Lung (tissue), 12 donors: ENCODE data around the gene DNAJC10. TPM values are rescaled to one million over a fixed set of nuclear protein-coding genes. Genes with fewer than 3 reads are reported as not detected.

ENCODE experiments used
- ATAC-seq: fragments of 200-7000 bp; cut with Tn5 transposase; one replicate; pipeline ENCODE4 v1.9.1; 2020; ENCODE audit warnings: moderate number of reproducible peaks; ENCODE audit not compliant: insufficient read depth, low FRiP score
- DNase-seq, 3 donors: peaks; one replicate each; pipeline ENCODE4 v3.0.0-alpha.2; 2013 to 2017
- H3K27ac ChIP-seq, 2 donors: one replicate each; pipeline ENCODE4 v1.5.1; 2013; ENCODE audit warnings: mild to moderate bottlenecking in 2 of 2, moderate library complexity in 2 of 2, control low read depth in 1 of 2, inconsistent platforms in 1 of 2, low read depth in 1 of 2, low read length in 1 of 2
- H3K27me3 ChIP-seq, 3 donors: one replicate each; pipeline ENCODE4 v1.5.1; 2013; ENCODE audit warnings: low read length in 2 of 3; ENCODE audit not compliant: control insufficient read depth in 3 of 3, insufficient read depth in 3 of 3
- H3K36me3 ChIP-seq, 4 donors: one replicate each; pipeline ENCODE4 v1.5.1; 2013; ENCODE audit warnings: low read length in 4 of 4, mild to moderate bottlenecking in 1 of 4, moderate library complexity in 1 of 4; ENCODE audit not compliant: control insufficient read depth in 4 of 4, insufficient read depth in 4 of 4
- H3K4me1 ChIP-seq, 5 donors: one replicate each; pipeline ENCODE4 v1.5.1; 2013; ENCODE audit warnings: low read length in 5 of 5, mild to moderate bottlenecking in 2 of 5, moderate library complexity in 1 of 5; ENCODE audit not compliant: control insufficient read depth in 5 of 5, insufficient read depth in 5 of 5
- H3K4me3 ChIP-seq: one replicate; pipeline ENCODE4 v1.5.1; 2013; ENCODE audit warnings: mild to moderate bottlenecking, control low read depth, moderate library complexity
- H3K9ac ChIP-seq, 2 donors: one replicate each; pipeline ENCODE4 v1.5.1; 2013; ENCODE audit warnings: low read length in 2 of 2, control low read depth in 1 of 2; ENCODE audit not compliant: insufficient read depth in 1 of 2
- H3K9me3 ChIP-seq, 4 donors: one replicate each; pipeline ENCODE4 v1.5.1; 2013; ENCODE audit warnings: low read length in 3 of 4, mild to moderate bottlenecking in 1 of 4, moderate library complexity in 1 of 4; ENCODE audit not compliant: control insufficient read depth in 4 of 4, insufficient read depth in 3 of 4
- CTCF ChIP-seq: IDR thresholded peaks from 2 replicates; pipeline ENCODE4 v1.5.1; 2012; ENCODE audit warnings: mild to moderate bottlenecking; ENCODE audit errors: control extremely low read depth, extremely low read depth
- WGBS, 2 donors: extraction: QIAGEN DNeasy Blood & Tissue Kit; methylation state at CpG; one replicate each; pipeline ENCODE4 v1.1.7; 2013; 5-methylcytosine and 5-hydroxymethylcytosine counted together
- polyA plus RNA-seq, 2 donors: library from polyadenylated mRNA; stranded (reverse); fragments of 200-250 nt; gene quantifications; one replicate each; pipeline ENCODE4 v1.2.1, GENCODE V29; 2013
- total RNA-seq, 2 donors: library from RNA; depleted of rRNA in 1 of 2; stranded (reverse); fragments of >200 nt in 1 of 2; gene quantifications; one replicate each; pipeline ENCODE4 v1.2.1, GENCODE V29; 2014 to 2021
- donor health status: control.
- donor health status: control.
- donor health status: Bipolar disorder and iron deficiency.
- donor health status: healthy.
- donor health status: DM: yes; HTN: yes; CAD: no.

Gene DNAJC10
- total and polyA plus RNA-seq, 4 donors = 24.6 to 131 (median 58.8) TPM

DNA sequence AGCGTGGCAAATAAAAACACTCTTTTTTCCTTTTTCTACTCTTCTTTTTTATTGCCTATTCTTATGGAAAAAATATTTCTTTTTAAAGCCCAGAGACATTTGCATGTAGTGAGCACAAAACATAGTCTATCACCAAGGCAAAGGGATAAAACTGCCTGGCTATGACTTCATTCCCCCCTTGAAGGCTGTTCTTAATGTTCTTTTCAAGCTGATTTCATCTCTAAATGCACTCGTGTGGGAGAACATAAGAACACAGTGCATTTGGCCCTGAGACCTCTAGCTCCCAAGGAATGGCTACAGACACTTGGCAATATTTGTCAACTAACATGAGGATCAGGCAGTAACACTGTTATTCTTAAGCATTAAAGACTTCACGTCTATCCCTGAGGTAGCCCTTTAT, 17.4 kb upstream of the DNAJC10 start:
- no peak overlapping the region for H3K9ac ChIP-seq
- no peak overlapping the region for H3K27ac ChIP-seq
- TF ChIP-seq CTCF = no peak
- no peaks in the 10 kb centered on the region for H3K36me3 ChIP-seq
- no peak overlapping the region for H3K4me3 ChIP-seq
- no peaks in the 10 kb centered on the region for H3K9me3 ChIP-seq
- ATAC-seq (no peak), DNase-seq (no peak)
- H3K27me3 ChIP-seq = no peaks in the 10 kb centered on the region
- 70 to 87% methylated on average over 3 of the region's 3 CpGs for WGBS, 2 donors
- no peaks in the 10 kb centered on the region for H3K4me1 ChIP-seq

GRCh38 chr2:182705761-182706160, 10.3 kb upstream of the DNAJC10 start:
- WGBS, 2 donors = 17 to 59% methylated on average over 1 of the region's 1 CpG
- DNase-seq (no peak), ATAC-seq (no peak)
- TF ChIP-seq CTCF = no peak
- no peak overlapping the region for H3K27ac ChIP-seq
- no peak overlapping the region for H3K4me3 ChIP-seq
- no peak overlapping the region for H3K9ac ChIP-seq
- H3K27me3 ChIP-seq = peaks cover 0 to 3% (median 0%) of the 10 kb centered on the region in 3 donors
- no peaks in the 10 kb centered on the region for H3K4me1 ChIP-seq
- no peaks in the 10 kb centered on the region for H3K9me3 ChIP-seq
- no peaks in the 10 kb centered on the region for H3K36me3 ChIP-seq

- Histone ChIP-seq H3K9ac (no peak overlapping the region), H3K4me1 (no peaks in the 10 kb centered on the region), H3K4me3 (no peak overlapping the region), H3K9me3 (no peaks in the 10 kb centered on the region), H3K27me3 (peaks cover 0 to 3% (median 0%) of the 10 kb centered on the region in 3 donors), H3K27ac (no peak overlapping the region), H3K36me3 (no peaks in the 10 kb centered on the region)
- ATAC-seq = no peak
- no peak for TF ChIP-seq CTCF
- 94 to 95% methylated on average over 2 of the region's 2 CpGs for WGBS, 2 donors
- DNase-seq = no peak
These were observed 9.3 kb upstream of the DNAJC10 start for GRCh38 chr2:182706751-182707150.

- Histone ChIP-seq H3K9me3 (no peaks in the 10 kb centered on the region), H3K4me3 (no peak overlapping the region), H3K36me3 (no peaks in the 10 kb centered on the region), H3K27ac (no peak overlapping the region), H3K4me1 (peaks cover 0 to 20% (median 0%) of the 10 kb centered on the region in 5 donors), H3K27me3 (peaks cover 0 to under 1% (median 0%) of the 10 kb centered on the region in 3 donors), H3K9ac (no peak overlapping the region)
- no peak for TF ChIP-seq CTCF
- ATAC-seq = no peak
- peak in 2 of 3 donors; percentile 9 to 10 for DNase-seq
These were observed 2.5 kb upstream of the DNAJC10 start for GRCh38 chr2:182713601-182714000.
